Spleen (tissue), 7 donors: Measurements from ENCODE around the gene ENDOV.

Source experiments
- POLR2A ChIP-seq, 3 donors: fragments of 450-650 bp; IDR thresholded peaks; one replicate each; pipeline ENCODE4 v1.5.1; 2017; ENCODE audit warnings: antibody characterized with exemption in 3 of 3, mild to moderate bottlenecking in 1 of 3
- POLR2AphosphoS5 ChIP-seq, 3 donors: sonication (generic); formaldehyde crosslinking; IDR thresholded peaks; one replicate each; pipeline ENCODE4 v1.5.1; 2017; ENCODE audit warnings: antibody characterized with exemption in 3 of 3
- TF ChIP-seq, protein P1 (sequence below), 11 experiments: fragments of 200-600 bp in 7 of 11; fragments of 450-650 bp in 4 of 11; sonication (generic) in 4 of 11; IDR thresholded peaks in 8 of 11; conservative IDR thresholded peaks in 3 of 11; 1 replicate in 7 of 11; 2 replicates in 4 of 11; pipeline versions ENCODE4 v1.4.0 to v1.8.0; 2016 to 2021; ENCODE audit warnings: antibody characterized with exemption in 11 of 11, inconsistent platforms in 4 of 11, mild to moderate bottlenecking in 1 of 11
- donor health status: DM: no; HTN: no; CAD: no; lungs with moderate emphysema.
- donor health status: DM: no; HTN: no; CAD: no.
- donor health status: DM: no; HTN: no; CAD: no.

DNA sequence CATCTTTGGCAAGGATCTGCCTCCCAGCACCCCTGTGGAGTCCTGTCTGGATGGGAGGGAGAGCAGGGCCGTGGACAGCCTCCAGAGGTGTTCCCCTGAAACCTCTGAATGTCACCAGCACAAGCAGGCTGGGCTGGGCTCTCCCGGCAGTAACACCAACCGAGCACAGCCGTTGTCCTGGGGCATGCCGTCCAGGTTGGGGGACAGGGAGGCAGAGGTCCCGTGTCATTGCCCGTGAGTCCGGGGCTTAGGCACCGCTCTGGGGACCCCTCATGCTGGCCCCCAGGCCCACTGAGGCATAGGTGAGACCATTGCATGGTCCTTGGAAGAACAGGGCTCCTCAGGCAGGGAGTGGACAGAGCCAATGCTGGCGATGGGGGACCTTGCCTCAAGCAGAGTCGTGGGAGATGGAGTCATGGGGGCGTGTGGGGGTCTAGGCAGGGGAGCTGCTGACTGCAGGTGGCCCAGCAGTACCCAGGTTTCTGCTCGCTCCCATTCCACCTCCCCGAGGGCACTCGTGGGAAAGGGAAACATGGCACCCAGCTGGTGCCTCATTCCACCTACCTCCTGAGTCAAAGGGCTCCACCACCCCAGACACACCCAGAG is 17.5 kb downstream of the ENDOV start:
- TF ChIP-seq, protein P1, sequence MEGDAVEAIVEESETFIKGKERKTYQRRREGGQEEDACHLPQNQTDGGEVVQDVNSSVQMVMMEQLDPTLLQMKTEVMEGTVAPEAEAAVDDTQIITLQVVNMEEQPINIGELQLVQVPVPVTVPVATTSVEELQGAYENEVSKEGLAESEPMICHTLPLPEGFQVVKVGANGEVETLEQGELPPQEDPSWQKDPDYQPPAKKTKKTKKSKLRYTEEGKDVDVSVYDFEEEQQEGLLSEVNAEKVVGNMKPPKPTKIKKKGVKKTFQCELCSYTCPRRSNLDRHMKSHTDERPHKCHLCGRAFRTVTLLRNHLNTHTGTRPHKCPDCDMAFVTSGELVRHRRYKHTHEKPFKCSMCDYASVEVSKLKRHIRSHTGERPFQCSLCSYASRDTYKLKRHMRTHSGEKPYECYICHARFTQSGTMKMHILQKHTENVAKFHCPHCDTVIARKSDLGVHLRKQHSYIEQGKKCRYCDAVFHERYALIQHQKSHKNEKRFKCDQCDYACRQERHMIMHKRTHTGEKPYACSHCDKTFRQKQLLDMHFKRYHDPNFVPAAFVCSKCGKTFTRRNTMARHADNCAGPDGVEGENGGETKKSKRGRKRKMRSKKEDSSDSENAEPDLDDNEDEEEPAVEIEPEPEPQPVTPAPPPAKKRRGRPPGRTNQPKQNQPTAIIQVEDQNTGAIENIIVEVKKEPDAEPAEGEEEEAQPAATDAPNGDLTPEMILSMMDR (IDR thresholded peaks at IDR 0.05 in 8 of 11, conservative IDR thresholded peaks at IDR 0.05 in 3 of 11), result no peak
- TF ChIP-seq POLR2A (IDR thresholded peaks at IDR 0.05) (no peak), POLR2AphosphoS5 (IDR thresholded peaks at IDR 0.05) (no peak)
